ENCODE measurements around the gene PCDH9.
"Not testable (repeated sequence)": the region's sequence is repeated elsewhere in the genome, so short reads cannot be mapped to it uniquely, and the experiment has no call there.

The PCDH9 gene

GRCh38 chr13:66886264-66886663 is 343.9 kb downstream of the PCDH9 start:
- DNase-seq, result peak; percentile 22

GRCh38 chr13:66881170-66881569 is 349.0 kb downstream of the PCDH9 start:
- DNase-seq, result not testable (repeated sequence)

- DNase-seq, result no peak
These were observed 350.1 kb downstream of the PCDH9 start for GRCh38 chr13:66879988-66880387.

- no peak for DNase-seq
These were observed 354.9 kb downstream of the PCDH9 start for GRCh38 chr13:66875264-66875663.

- DNase-seq, result no peak
These were observed 365.5 kb downstream of the PCDH9 start for GRCh38 chr13:66864627-66865026.

GRCh38 chr13:66860878-66861417 is 369.2 kb downstream of the PCDH9 start:
- no peak for DNase-seq

GRCh38 chr13:66859934-66860877 is 369.9 kb downstream of the PCDH9 start:
- no peak for DNase-seq

GRCh38 chr13:66859078-66859477 is 371.1 kb downstream of the PCDH9 start:
- DNase-seq, result no peak

GRCh38 chr13:66858163-66858562 is 372.0 kb downstream of the PCDH9 start:
- DNase-seq, result no peak

- DNase-seq, result no peak
These were observed 375.0 kb downstream of the PCDH9 start for GRCh38 chr13:66855131-66855530.

- no peak for DNase-seq
These were observed 376.6 kb downstream of the PCDH9 start for GRCh38 chr13:66853564-66853963.

- no peak for DNase-seq
These were observed 380.4 kb downstream of the PCDH9 start for GRCh38 chr13:66849706-66850105.

GRCh38 chr13:66847541-66847940 is 382.6 kb downstream of the PCDH9 start:
- DNase-seq, result no peak

- DNase-seq, result no peak
These were observed 384.7 kb downstream of the PCDH9 start for GRCh38 chr13:66845393-66845792.

GRCh38 chr13:66844933-66845332 is 385.2 kb downstream of the PCDH9 start:
- no peak for DNase-seq

GRCh38 chr13:66842766-66843165 is 387.4 kb downstream of the PCDH9 start:
- no peak for DNase-seq

GRCh38 chr13:66840621-66841020 is 389.5 kb downstream of the PCDH9 start:
- DNase-seq, result no peak

- no peak for DNase-seq
These were observed 392.9 kb downstream of the PCDH9 start for GRCh38 chr13:66837246-66837645.

- peak; percentile 75 for DNase-seq
These were observed 395.0 kb downstream of the PCDH9 start for GRCh38 chr13:66835040-66835628.

GRCh38 chr13:66830940-66831716 is 399.0 kb downstream of the PCDH9 start:
- DNase-seq, result no peak

GRCh38 chr13:66829803-66830202 is 400.3 kb downstream of the PCDH9 start:
- no peak for DNase-seq

- DNase-seq, result no peak
These were observed 403.7 kb downstream of the PCDH9 start for GRCh38 chr13:66826398-66826797.

GRCh38 chr13:66821551-66821950 is 408.6 kb downstream of the PCDH9 start:
- no peak for DNase-seq
